Measurements from ENCODE around the gene SH3BGRL.
A peak's percentile ranks its signal among the peaks of the same experiment; 100 is the strongest.

Gene SH3BGRL

GRCh38 chrX:81201671-81202455 lies at the start of gene SH3BGRL, which contains the start of gene HMGN5:
Gene SH3BGRL, plus strand, starts transcription at chrX:81202102. Its CDS starts 99 bp downstream, at chrX:81202201.
Gene HMGN5, minus strand, starts transcription at chrX:81201913. Its CDS starts 80,364 bp downstream, at chrX:81121549.
- DNase-seq (ENCODE audit: low read depth in 2 of 2, low spot score in 1 of 2) = peak; percentile 32 to 47

DNA sequence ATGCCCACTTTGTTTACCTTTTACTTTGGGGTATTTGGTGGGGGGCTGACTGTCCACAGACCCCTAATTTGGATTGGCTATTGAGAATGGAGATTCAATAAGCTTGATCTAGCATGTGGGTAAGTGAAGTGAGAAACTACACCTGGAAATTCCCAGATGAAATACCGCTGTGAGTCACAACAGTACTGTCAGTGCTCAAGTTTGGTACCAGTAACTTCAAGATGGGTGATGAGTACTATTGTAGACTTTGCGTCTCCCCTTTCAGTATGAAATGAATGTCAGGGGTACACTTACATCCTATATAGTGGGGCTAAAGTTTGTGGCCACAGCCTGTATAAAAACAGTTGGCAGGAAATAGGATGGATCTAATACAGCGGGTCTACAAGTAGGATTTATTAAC lies 33.5 kb upstream of the SH3BGRL start:
- DNase-seq (ENCODE audit: low read depth in 2 of 2, low spot score in 1 of 2) = no peak

- no peak for DNase-seq (ENCODE audit: low read depth in 2 of 2, low spot score in 1 of 2)
Observed at GRCh38 chrX:81174286-81174685, 27.6 kb upstream of the SH3BGRL start.

- no peak for DNase-seq (ENCODE audit: low read depth in 2 of 2, low spot score in 1 of 2)
Observed at GRCh38 chrX:81195259-81195658, 6.6 kb upstream of the SH3BGRL start.

DNA sequence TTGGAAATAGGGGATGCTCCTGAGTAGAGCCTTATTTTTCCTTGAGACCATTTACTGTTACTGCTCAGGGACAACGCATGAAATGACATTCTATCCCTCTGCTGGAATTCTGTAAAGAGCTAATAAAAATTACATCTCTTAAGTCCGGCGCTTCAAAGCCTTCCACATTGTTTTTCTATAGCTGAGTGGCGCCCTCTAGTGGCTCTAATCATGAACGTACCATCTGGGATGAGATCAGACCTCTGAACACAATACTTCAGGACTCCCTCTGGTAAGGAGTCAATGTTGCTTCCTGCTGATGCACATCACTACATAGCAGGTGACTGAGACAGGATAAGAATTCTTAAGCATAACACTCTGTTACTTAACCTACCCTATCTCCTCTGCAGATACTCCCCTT lies 6.2 kb upstream of the SH3BGRL start:
- peak; percentile 8 to 24 for DNase-seq (ENCODE audit: low read depth in 2 of 2, low spot score in 1 of 2)

DNA sequence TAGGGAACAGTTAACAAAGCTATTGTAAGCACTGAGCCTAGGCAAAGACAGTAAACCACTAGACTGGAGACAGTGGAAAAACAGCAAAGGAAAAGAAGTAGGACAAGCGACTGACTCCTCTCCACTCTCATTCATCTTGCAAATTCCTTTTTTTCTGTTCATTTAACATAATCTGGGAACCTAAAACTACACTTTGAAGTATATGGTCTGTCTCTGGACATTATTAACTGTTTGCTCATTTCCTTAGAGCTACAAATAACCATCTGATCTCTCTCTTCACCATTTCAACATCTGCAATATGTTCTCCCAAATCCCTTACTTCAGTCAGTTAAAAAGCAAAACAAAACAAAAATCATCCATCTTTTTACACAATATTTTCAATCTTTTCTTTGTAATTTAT lies 831 bp upstream of the SH3BGRL start:
- no peak for DNase-seq (ENCODE audit: low read depth in 2 of 2, low spot score in 1 of 2)

GRCh38 chrX:81202456-81202819 lies 536 bp downstream of the SH3BGRL start:
- DNase-seq (ENCODE audit: low read depth in 2 of 2, low spot score in 1 of 2) = no peak

- no peak for DNase-seq (ENCODE audit: low read depth in 2 of 2, low spot score in 1 of 2)
Observed at GRCh38 chrX:81202943-81203342, 1.0 kb downstream of the SH3BGRL start.

DNA sequence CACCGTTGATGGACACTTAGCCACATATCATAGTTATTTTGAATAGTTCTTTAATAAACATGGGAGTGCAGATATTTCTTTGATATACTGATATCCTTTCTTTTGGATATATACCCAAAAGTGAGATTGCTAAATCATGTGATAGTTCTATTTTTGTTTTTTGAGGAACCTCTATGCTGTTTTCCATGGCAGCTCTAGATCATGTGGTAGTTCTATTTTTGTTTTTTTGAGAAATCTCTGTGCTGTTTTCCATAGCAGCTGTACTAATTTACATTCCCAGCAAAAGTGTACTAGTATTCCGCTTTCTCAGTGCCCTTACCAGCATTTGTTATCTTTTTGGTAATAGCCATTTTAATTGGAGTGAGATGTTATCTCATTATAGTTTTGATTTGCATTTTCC lies 3.6 kb downstream of the SH3BGRL start:
- DNase-seq (ENCODE audit: low read depth in 2 of 2, low spot score in 1 of 2) = no peak

GRCh38 chrX:81206476-81206875 lies 4.6 kb downstream of the SH3BGRL start:
- DNase-seq (ENCODE audit: low read depth in 2 of 2, low spot score in 1 of 2) = no peak

DNA sequence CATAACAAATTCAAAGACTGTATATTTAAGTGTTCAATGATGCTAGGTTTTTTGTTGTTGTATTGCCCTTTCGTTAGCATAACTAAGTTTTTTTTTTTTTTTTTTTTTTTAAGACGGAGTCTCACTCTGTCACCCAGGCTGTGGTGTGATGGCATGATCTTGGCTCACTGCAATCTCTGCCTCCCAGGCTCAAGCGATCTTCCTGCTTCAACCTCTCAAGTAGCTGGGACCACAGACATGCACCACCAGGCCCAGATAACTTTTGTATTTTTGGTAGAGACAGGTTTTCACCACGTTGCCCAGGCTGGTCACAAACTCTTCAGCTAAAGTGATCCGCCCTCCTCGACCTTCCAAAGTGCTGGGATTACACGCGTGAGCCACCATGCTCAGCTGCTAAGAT lies 7.0 kb downstream of the SH3BGRL start:
- DNase-seq (ENCODE audit: low read depth in 2 of 2, low spot score in 1 of 2) = no peak

- no peak for DNase-seq (ENCODE audit: low read depth in 2 of 2, low spot score in 1 of 2)
Observed at GRCh38 chrX:81215685-81216084, 13.8 kb downstream of the SH3BGRL start.

GRCh38 chrX:81229229-81229628 lies 27.3 kb downstream of the SH3BGRL start:
- DNase-seq (ENCODE audit: low read depth in 2 of 2, low spot score in 1 of 2) = no peak

GRCh38 chrX:81229901-81230300 lies 28.0 kb downstream of the SH3BGRL start:
- no peak for DNase-seq (ENCODE audit: low read depth in 2 of 2, low spot score in 1 of 2)

DNA sequence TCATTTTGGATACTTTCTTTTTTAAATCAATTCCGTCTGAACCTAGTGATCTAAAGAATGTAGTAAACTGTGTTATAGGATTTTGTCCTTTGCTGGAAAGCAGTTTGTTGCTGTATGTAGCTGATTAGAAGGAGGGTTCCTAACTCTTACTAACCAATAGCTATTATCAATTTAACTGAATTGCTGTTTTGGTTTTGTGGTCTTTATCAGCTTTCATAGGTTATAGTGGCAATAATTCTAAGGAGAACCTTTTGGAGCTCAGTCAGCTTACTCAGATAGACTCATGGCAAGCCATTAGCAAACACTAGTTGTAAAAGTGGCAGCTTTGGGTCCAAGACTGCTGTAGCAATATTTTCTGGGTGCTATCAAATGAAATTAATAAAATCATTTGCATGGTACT lies 29.6 kb downstream of the SH3BGRL start:
- DNase-seq (ENCODE audit: low read depth in 2 of 2, low spot score in 1 of 2) = no peak

DNA sequence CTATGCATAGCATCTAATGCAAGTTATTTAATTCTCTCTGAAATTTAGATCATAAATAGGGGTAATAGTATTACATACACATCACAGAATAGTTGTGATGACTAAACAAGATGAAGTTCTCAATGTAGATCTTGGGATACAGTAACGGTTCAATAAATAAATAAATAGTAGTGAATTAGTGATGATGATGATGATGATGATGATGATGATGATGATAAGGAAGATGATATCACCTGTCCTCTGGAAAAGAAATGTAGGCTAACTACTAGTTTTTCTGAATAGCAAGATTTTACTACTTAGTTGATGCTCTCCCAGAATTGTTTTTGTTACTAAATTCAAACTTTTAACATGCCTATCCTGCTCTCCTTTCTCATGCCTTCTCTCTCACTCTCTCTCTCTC lies 30.3 kb downstream of the SH3BGRL start:
- no peak for DNase-seq (ENCODE audit: low read depth in 2 of 2, low spot score in 1 of 2)

- DNase-seq (ENCODE audit: low read depth in 2 of 2, low spot score in 1 of 2) = no peak
Observed at GRCh38 chrX:81237516-81237915, 35.6 kb downstream of the SH3BGRL start.

GRCh38 chrX:81238166-81238565 lies 36.3 kb downstream of the SH3BGRL start:
- DNase-seq (ENCODE audit: low read depth in 2 of 2, low spot score in 1 of 2) = no peak

DNA sequence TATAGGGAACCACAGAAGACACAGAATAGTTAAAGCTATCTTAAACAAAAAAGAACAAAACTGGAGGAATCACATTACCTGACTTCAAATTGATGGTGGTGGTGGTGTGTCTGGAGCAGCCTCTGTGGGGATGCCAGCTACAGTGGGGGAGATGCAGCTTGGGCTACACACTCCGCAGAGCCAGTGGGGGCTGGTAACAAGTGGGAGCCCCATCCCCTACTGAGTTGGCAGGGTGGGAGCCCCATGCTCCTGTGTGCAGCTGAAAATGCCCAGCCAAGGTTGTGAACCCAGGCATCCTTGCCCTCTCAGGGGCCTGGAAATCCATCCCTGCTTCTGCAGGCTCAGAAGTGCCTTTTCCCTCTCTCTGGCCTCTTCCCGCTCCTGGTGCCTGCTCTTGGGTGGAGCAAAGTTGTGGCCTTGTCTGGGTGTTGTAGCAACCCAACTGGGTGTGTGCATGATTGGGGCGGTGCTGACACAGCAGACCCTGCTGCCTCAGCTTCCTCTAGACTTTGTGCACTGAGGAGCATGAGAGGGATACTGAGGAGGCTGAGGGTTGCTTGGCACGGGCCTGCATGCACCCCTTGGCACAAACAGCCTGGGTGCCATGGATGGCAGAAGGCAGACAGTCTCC lies 38.9 kb downstream of the SH3BGRL start:
- DNase-seq (ENCODE audit: low read depth in 2 of 2, low spot score in 1 of 2) = no peak

DNA sequence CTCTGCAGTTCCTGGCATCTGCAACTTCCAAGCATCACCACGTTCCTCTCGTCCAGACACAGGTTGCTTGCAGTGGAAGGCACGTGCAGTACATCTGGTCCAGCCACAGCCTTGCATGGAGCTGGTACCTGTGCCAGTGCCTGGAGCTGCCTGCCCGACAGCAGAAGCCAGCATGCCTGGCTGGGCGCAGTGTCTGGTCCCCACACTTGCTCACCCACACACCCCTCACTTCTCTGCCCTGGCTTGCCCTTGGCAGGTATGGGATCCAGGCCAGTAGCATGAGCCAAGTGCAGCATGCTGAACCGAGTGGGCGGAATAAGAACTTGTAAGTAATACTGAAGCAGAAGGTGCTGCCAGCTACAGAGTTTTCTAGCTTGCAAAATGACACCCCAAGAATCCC lies 39.9 kb downstream of the SH3BGRL start:
- no peak for DNase-seq (ENCODE audit: low read depth in 2 of 2, low spot score in 1 of 2)

DNA sequence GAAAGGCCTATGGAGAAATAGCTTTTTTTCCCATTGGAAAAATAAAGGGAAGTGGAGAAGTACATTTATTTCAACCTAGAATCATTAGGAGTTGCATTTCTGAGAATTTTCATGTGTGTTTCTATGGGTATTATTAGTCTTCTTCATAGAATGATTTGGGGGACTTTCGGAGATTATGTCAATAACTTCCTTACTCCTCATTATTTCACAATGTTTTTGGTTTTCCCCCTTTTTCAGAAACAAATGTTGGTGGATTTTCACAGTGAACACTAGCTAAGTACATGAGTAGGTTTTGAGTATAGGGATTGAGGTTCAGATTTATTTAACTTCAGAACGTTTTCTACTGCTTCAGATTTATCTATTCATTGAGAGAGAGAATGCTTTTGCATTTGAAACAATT lies 54.0 kb downstream of the SH3BGRL start:
- no peak for DNase-seq (ENCODE audit: low read depth in 2 of 2, low spot score in 1 of 2)

DNA sequence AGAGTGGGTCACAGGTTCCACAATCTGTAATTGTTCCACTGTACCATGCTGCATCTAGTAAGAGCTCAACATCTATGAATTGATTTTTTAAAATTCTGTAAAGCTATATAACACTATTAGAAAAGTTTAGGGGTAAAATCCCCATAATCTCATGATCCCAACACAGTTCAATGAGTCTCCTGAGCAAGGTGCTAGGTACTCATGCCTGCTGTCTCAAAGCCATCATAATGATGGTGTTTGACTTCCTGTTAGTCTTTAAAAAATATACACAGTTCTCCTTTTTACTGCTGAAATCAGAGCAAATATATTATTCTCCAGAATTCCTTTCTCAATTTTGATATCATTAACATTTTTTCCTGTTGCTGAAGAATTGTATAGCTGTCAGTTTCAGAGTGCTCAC lies 55.9 kb downstream of the SH3BGRL start:
- no peak for DNase-seq (ENCODE audit: low read depth in 2 of 2, low spot score in 1 of 2)
